Type B pancreatic cell (in vitro differentiated cells): ENCODE results near the gene MTMR11. TPM values are rescaled to one million over a fixed set of nuclear protein-coding genes. Genes with fewer than 3 reads are reported as not detected.
"Not testable (repeated sequence)": the region's sequence is repeated elsewhere in the genome, so short reads cannot be mapped to it uniquely, and the experiment has no call there.

Experiments
- DNase-seq: peaks from one replicate; pipeline ENCODE4 v3.0.0; 2021; ENCODE audit warnings: mixed read lengths; ENCODE audit not compliant: unreplicated experiment; ENCODE audit errors: extremely low spot score
- H3K27ac Mint-ChIP-seq: 2 replicates; pipeline ENCODE4 v1.8.0; 2021; ENCODE audit warnings: mild to moderate bottlenecking, mixed read lengths
- H3K27me3 Mint-ChIP-seq: 2 replicates; pipeline ENCODE4 v1.8.0; 2021; ENCODE audit warnings: mixed read lengths
- H3K36me3 Mint-ChIP-seq: 2 replicates; pipeline ENCODE4 v1.8.0; 2021; ENCODE audit warnings: mixed read lengths
- H3K4me1 Mint-ChIP-seq: one replicate; pipeline ENCODE4 v1.8.0; 2021; ENCODE audit warnings: mixed read lengths; ENCODE audit not compliant: unreplicated experiment
- H3K4me3 Mint-ChIP-seq: 2 replicates; pipeline ENCODE4 v1.8.0; 2021; ENCODE audit warnings: mild to moderate bottlenecking, mixed read lengths
- H3K9me3 Mint-ChIP-seq: 2 replicates; pipeline ENCODE4 v1.8.0; 2021; ENCODE audit warnings: mixed read lengths
- CTCF ChIP-seq: fragments of 200-600 bp; sonication (generic); conservative IDR thresholded peaks from 2 replicates; pipeline ENCODE4 v1.5.0; 2021; ENCODE audit warnings: antibody characterized with exemption, mild to moderate bottlenecking
- total RNA-seq: library from RNA; stranded (reverse); gene quantifications from 2 replicates; pipeline ENCODE4 v1.2.1, GENCODE V29; 2021; ENCODE audit warnings: low replicate concordance

MTMR11 gene
- total RNA-seq, 1 donor from 2014 or later, result 21.0 TPM

DNA sequence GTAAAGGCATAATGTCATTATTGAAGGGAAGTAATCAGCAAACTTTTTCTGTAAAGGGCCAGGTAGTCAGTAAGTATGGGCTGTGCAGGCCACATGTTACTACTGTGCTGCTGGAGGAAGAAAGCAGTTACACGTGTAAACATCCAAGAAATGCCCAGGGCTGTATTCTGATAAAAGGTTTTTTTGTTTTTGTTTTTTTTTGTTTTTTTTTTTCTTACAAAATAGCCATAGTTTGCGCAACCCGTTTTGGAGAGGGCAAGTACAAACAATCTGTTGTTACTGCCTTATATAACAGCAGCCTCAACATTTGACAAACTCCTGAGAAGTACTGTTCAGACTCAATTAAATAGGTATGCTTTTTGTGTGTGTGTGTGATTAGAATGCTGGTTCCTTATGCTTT lies 26.7 kb upstream of the MTMR11 start:
- Mint-ChIP-seq H3K36me3 (peaks cover 41% of the 10 kb centered on the region), H3K9me3 (no peaks in the 10 kb centered on the region), H3K4me3 (no peak overlapping the region), H3K4me1 (peaks cover 5% of the 10 kb centered on the region), H3K27ac (no peak overlapping the region), H3K27me3 (no peaks in the 10 kb centered on the region)
- TF ChIP-seq CTCF, result no peak
- no peak for DNase-seq

DNA sequence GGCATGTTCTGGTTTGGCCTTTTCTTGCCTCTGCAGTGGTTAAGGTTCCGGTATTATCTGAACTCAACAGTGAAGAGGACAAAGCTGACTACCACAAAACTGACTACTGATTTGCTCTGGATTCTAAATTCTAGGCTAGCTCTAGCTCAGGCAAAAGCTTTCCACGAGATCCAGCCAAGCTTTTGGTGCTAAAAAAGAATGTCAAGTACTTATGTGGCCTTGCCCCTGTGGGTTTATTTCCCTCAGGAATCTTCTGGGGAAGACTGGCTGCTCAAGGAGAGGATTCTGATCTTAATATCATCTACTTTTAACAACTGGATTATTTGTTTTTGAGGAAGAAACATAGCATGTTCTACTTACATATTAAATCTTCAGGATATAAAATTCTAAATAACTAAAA lies 26.1 kb upstream of the MTMR11 start:
- H3K9me3 Mint-ChIP-seq, result no peaks in the 10 kb centered on the region
- no peak for DNase-seq
- no peak overlapping the region for H3K27ac Mint-ChIP-seq
- H3K27me3 Mint-ChIP-seq, result no peaks in the 10 kb centered on the region
- H3K4me3 Mint-ChIP-seq, result no peak overlapping the region
- peaks cover 5% of the 10 kb centered on the region for H3K4me1 Mint-ChIP-seq
- peaks cover 45% of the 10 kb centered on the region for H3K36me3 Mint-ChIP-seq
- no peak for TF ChIP-seq CTCF

DNA sequence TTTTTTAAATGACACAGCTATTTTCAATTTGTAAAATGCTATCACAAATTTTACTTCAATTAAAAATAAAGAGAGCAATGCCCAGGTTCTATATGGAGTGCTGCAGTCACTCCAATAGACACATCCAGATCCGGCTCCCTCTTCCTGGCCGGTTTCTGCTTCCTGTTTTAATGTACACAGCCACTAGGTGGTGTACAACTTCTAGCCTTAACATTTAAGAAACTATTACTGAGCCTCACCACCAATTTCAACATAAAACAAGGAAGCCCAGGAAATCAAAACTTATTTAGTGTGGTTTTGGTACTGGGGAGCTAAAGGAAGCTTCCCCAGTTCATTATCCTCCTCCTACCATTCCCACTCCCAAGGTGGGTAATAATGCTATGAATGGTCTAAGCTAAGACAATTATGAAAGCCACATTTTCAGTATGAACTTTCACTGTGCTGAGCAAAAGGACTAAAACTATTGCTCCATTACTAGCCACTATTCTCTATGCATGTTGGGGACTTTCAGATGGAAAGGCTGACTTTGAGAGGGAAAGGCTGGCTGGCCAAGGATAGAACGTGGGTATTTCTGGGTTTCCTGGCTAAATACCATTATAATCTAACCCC lies 25.5 kb upstream of the MTMR11 start:
- no peaks in the 10 kb centered on the region for H3K9me3 Mint-ChIP-seq
- no peaks in the 10 kb centered on the region for H3K27me3 Mint-ChIP-seq
- no peak for DNase-seq
- TF ChIP-seq CTCF, result peak; percentile 93
- peaks cover 45% of the 10 kb centered on the region for H3K36me3 Mint-ChIP-seq
- no peak overlapping the region for H3K4me3 Mint-ChIP-seq
- H3K4me1 Mint-ChIP-seq, result peaks cover 5% of the 10 kb centered on the region
- peak overlapping the region; percentile 63 for H3K27ac Mint-ChIP-seq

DNA sequence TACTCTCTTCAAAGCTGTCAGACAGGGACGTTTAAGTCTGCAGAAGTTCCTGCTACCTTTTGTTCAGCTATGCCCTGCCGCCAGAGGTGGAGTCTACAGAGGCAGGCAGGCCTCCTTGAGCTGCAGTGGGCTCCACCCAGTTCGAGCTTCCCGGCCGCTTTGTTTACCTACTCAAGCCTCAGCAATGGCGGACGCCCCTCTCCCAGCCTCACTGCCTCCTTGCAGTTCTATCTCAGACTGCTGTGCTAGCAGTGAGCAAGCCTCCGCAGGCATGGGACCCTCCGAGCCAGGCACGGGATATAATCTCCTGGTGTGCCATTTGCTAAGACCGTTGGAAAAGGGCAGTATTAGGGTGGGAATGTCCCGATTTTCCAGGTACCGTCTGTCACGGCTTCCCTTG lies 20.9 kb upstream of the MTMR11 start:
- H3K4me3 Mint-ChIP-seq, H3K27me3 Mint-ChIP-seq, DNase-seq, H3K9me3 Mint-ChIP-seq, H3K4me1 Mint-ChIP-seq, H3K27ac Mint-ChIP-seq: not testable (repeated sequence)
- peaks cover 67% of the 10 kb centered on the region for H3K36me3 Mint-ChIP-seq

DNA sequence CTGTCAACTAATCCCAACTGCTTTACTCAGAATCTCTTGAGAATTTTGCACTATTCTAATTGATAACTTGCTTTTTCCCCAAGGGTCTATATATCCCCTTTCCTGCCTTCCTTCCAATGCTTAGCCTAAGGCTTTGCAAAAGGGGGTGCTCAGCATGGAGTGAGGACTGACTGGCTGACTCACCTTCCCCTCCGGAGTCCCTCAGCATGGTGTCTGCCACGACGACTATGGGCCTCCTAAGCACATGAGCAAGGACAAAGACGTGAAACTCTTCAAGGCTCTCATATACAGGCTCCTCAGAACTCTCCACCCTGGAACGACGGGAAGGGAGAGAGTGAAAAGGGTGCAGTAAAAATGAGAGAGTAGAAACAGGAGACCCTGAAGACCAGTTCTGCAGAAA lies 13.2 kb upstream of the MTMR11 start:
- no peaks in the 10 kb centered on the region for H3K4me1 Mint-ChIP-seq
- H3K36me3 Mint-ChIP-seq, result peaks cover 43% of the 10 kb centered on the region
- H3K27ac Mint-ChIP-seq, result no peak overlapping the region
- no peak for DNase-seq
- no peak for TF ChIP-seq CTCF
- H3K27me3 Mint-ChIP-seq, result no peaks in the 10 kb centered on the region
- no peaks in the 10 kb centered on the region for H3K9me3 Mint-ChIP-seq
- no peak overlapping the region for H3K4me3 Mint-ChIP-seq

DNA sequence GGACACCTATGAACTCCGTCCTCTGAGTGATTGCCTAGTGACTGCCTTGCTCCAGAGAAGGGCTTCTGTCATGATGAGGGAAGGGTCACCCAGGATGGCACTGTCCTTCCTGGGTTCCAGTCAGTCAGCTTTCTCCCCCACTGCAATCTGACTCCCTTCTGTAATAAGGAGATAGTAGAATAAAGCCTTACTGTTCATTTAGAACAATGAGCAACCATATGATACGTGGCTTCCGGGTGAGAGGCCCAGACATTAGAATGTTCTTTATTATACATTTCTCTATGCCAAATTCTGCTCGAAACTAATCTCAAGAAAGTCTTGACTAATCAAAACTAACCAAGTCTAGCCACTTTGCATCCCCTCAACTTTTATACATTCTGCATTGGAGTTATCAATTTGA lies 8.5 kb upstream of the MTMR11 start:
- Mint-ChIP-seq H3K4me3 (no peak overlapping the region), H3K9me3 (no peaks in the 10 kb centered on the region), H3K36me3 (peaks cover 23% of the 10 kb centered on the region), H3K27me3 (no peaks in the 10 kb centered on the region), H3K4me1 (peaks cover 12% of the 10 kb centered on the region), H3K27ac (no peak overlapping the region)
- no peak for DNase-seq
- no peak for TF ChIP-seq CTCF
